ENCODE data around the gene SEBOX.

SEBOX gene

GRCh38 chr17:28335959-28336871, 28.8 kb downstream of the SEBOX start:
- TF ChIP-seq EP300 (IDR thresholded peaks at IDR 0.05; ENCODE audit: borderline replicate concordance) (peak; percentile 85), REST (IDR thresholded peaks at IDR 0.05; ENCODE audit: low read depth) (no peak), CREB1 (IDR thresholded peaks at IDR 0.05; ENCODE audit: low read depth) (peak; percentile 73), YY1 (IDR thresholded peaks at IDR 0.05; ENCODE audit: low read depth) (0 out of 2 replicates have a peak, but pooled peaks have one; percentile 34), ZBTB7A (IDR thresholded peaks at IDR 0.05; ENCODE audit: low read depth) (0 out of 2 replicates have a peak, but pooled peaks have one; percentile 57), FOXM1 (IDR thresholded peaks at IDR 0.05; ENCODE audit: borderline replicate concordance, low read depth) (peak; percentile 51; the same call in 1 of the 2 replicates), TEAD4 (IDR thresholded peaks at IDR 0.05) (peak; percentile 95), CEBPB (IDR thresholded peaks at IDR 0.05) (no peak), NFIC (IDR thresholded peaks at IDR 0.05) (peak; percentile 51; the same call in 1 of the 2 replicates), TCF12 (IDR thresholded peaks at IDR 0.05; ENCODE audit: low read depth) (peak; percentile 66), RAD21 (IDR thresholded peaks at IDR 0.05; ENCODE audit: low read depth) (no peak)
- TF ChIP-seq, protein P1, sequence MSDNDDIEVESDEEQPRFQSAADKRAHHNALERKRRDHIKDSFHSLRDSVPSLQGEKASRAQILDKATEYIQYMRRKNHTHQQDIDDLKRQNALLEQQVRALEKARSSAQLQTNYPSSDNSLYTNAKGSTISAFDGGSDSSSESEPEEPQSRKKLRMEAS (IDR thresholded peaks at IDR 0.05), result peak; percentile 42; the same call in 1 of the 2 replicates
- TF ChIP-seq, protein P2, sequence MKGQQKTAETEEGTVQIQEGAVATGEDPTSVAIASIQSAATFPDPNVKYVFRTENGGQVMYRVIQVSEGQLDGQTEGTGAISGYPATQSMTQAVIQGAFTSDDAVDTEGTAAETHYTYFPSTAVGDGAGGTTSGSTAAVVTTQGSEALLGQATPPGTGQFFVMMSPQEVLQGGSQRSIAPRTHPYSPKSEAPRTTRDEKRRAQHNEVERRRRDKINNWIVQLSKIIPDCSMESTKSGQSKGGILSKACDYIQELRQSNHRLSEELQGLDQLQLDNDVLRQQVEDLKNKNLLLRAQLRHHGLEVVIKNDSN (IDR thresholded peaks at IDR 0.05), result no peak

DNA sequence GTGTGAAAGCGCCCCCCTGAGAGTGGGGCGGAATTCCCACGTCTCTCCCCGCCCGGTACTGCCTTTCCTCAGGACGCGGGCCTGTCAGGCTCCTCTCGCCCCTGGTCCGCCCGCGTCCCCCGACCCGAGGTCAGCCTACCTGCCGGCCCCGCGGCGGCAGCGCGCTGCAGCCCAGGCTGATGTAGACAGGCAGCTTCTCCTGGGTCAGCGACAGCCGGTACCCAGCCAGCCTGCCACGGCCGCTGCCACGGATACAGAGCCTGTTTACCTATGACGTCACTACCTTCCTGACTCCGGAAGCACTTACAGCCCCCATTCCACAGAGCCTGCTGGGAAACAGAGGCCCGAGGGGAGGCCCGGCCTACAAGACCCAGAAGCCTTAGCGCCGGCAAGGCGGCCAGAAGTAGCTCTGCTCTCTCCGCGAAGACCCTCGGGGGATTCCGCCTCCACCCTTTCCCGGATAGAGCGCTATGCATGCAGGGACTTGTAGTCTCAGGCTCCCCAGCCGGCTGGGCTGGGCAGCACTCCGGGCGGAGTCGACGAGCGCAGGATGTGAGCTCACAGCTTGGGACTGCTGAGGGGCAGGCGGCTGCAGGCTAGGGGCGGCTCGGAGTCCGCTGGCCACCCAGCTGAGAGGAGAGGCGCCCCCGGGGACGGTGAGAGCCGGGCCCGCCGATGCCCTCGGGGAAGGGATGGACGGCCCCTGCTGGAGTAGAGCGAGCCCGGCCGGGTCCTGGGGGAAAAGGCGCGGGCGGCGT, 29.6 kb downstream of the SEBOX start, which contains the start of the genes IFT20 and TNFAIP1:
TSS of gene IFT20 (minus strand) at position 272 of the 758 bp plus-strand sequence. CDS start 3,487 bp downstream, outside the sequence.
TSS of gene TNFAIP1 (plus strand) at position 561 of the 758 bp plus-strand sequence. CDS start 3,761 bp downstream, outside the sequence.
- TF ChIP-seq FOXM1 (IDR thresholded peaks at IDR 0.05; ENCODE audit: borderline replicate concordance, low read depth), result no peak
- no peak for TF ChIP-seq EP300 (IDR thresholded peaks at IDR 0.05; ENCODE audit: borderline replicate concordance)
- TF ChIP-seq YY1 (IDR thresholded peaks at IDR 0.05; ENCODE audit: low read depth), result peak; percentile 63; the same call in 1 of the 2 replicates
- TF ChIP-seq EGR1 (IDR thresholded peaks at IDR 0.05), result peak; percentile 90
- TF ChIP-seq, protein P1 (IDR thresholded peaks at IDR 0.05), result peak; percentile 75; the same call in 1 of the 2 replicates
- TF ChIP-seq, protein P2 (IDR thresholded peaks at IDR 0.05), result 0 out of 2 replicates have a peak, but pooled peaks have one; percentile 18
- peak; percentile 70 for TF ChIP-seq TCF12 (IDR thresholded peaks at IDR 0.05; ENCODE audit: low read depth)
- peak; percentile 64 for TF ChIP-seq TAF1 (IDR thresholded peaks at IDR 0.05; ENCODE audit: low read depth)
- 0 out of 2 replicates have a peak, but pooled peaks have one; percentile 17 for TF ChIP-seq NFIC (IDR thresholded peaks at IDR 0.05)
- peak; percentile 62 for TF ChIP-seq TEAD4 (IDR thresholded peaks at IDR 0.05)
- peak; percentile 79 for TF ChIP-seq ZBTB7A (IDR thresholded peaks at IDR 0.05; ENCODE audit: low read depth)
- TF ChIP-seq RAD21 (IDR thresholded peaks at IDR 0.05; ENCODE audit: low read depth), result no peak
- peak; percentile 92 for TF ChIP-seq CREB1 (IDR thresholded peaks at IDR 0.05; ENCODE audit: low read depth)

DNA sequence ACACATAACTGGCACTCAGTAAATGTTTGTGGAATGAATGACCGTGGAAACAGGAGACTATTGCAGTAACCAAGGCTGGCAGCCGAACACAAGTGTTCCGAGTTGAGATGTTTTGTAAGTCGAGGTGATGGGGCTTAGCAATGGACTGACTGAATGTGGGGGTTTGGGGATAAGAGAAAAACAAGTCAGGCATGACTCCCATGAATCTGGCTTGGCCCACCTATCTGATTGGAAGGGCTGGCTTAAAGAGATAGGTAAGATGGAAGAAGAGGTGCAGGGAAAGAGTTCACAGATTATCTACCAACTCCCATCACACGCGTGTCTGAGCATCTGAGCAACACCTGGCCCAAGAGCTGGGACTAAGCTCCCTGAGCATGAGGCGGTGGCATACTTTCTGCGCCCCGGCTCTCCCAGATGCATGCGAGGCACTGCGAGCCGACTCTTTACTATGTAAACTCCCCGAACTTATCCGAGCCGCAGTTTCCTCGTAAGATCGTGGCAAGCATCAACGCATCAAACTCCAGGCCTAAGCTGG, 30.3 kb downstream of the SEBOX start:
- TF ChIP-seq EP300 (IDR thresholded peaks at IDR 0.05; ENCODE audit: borderline replicate concordance), result no peak
- TF ChIP-seq YY1 (IDR thresholded peaks at IDR 0.05; ENCODE audit: low read depth), result no peak
- TF ChIP-seq, protein P1 (IDR thresholded peaks at IDR 0.05), result no peak
- TF ChIP-seq FOXM1 (IDR thresholded peaks at IDR 0.05; ENCODE audit: borderline replicate concordance, low read depth), result no peak
- no peak for TF ChIP-seq CEBPB (IDR thresholded peaks at IDR 0.05)
- no peak for TF ChIP-seq TAF1 (IDR thresholded peaks at IDR 0.05; ENCODE audit: low read depth)
- no peak for TF ChIP-seq CREB1 (IDR thresholded peaks at IDR 0.05; ENCODE audit: low read depth)
- TF ChIP-seq NFIC (IDR thresholded peaks at IDR 0.05), result no peak
- TF ChIP-seq, protein P2 (IDR thresholded peaks at IDR 0.05), result no peak
- TF ChIP-seq RAD21 (IDR thresholded peaks at IDR 0.05; ENCODE audit: low read depth), result no peak
- no peak for TF ChIP-seq TCF12 (IDR thresholded peaks at IDR 0.05; ENCODE audit: low read depth)
- TF ChIP-seq EGR1 (IDR thresholded peaks at IDR 0.05), result no peak
- TF ChIP-seq ZBTB7A (IDR thresholded peaks at IDR 0.05; ENCODE audit: low read depth), result no peak
- no peak for TF ChIP-seq TEAD4 (IDR thresholded peaks at IDR 0.05)
- TF ChIP-seq REST (IDR thresholded peaks at IDR 0.05; ENCODE audit: low read depth), result no peak
